Progenitor cell of endocrine pancreas (in vitro differentiated cells): ENCODE results near the gene SCN9A. TPM values are rescaled to one million over a fixed set of nuclear protein-coding genes. Genes with fewer than 3 reads are reported as not detected.

Experiments
- DNase-seq: peaks from one replicate; pipeline ENCODE4 v3.0.0; 2021; ENCODE audit warnings: low spot score; ENCODE audit not compliant: unreplicated experiment
- H3K27ac Mint-ChIP-seq: 2 replicates; pipeline ENCODE4 v1.8.0; 2021; ENCODE audit warnings: mild to moderate bottlenecking, moderate library complexity, mixed read lengths
- H3K27me3 Mint-ChIP-seq: 2 replicates; pipeline ENCODE4 v1.8.0; 2021; ENCODE audit warnings: mixed read lengths
- H3K36me3 Mint-ChIP-seq: 2 replicates; pipeline ENCODE4 v1.8.0; 2022; ENCODE audit warnings: mixed read lengths; ENCODE audit not compliant: insufficient read depth
- H3K4me1 Mint-ChIP-seq: 2 replicates; pipeline ENCODE4 v1.8.0; 2021; ENCODE audit warnings: low read depth, mixed read lengths
- H3K4me3 Mint-ChIP-seq: 2 replicates; pipeline ENCODE4 v1.8.0; 2021; ENCODE audit warnings: low read depth, mild to moderate bottlenecking, moderate library complexity, mixed read lengths
- H3K9me3 Mint-ChIP-seq: 2 replicates; pipeline ENCODE4 v1.8.0; 2021; ENCODE audit warnings: low read depth, mixed read lengths
- CTCF ChIP-seq: fragments of 200-600 bp; sonication (generic); IDR thresholded peaks from one replicate; pipeline ENCODE4 v1.5.0; 2021; ENCODE audit warnings: antibody characterized with exemption, mild to moderate bottlenecking; ENCODE audit not compliant: unreplicated experiment
- total RNA-seq: library from RNA; stranded (reverse); gene quantifications from 2 replicates; pipeline ENCODE4 v1.2.1, GENCODE V29; 2021

Gene SCN9A
- total RNA-seq, 1 donor from 2014 or later, result 23.7 TPM

DNA sequence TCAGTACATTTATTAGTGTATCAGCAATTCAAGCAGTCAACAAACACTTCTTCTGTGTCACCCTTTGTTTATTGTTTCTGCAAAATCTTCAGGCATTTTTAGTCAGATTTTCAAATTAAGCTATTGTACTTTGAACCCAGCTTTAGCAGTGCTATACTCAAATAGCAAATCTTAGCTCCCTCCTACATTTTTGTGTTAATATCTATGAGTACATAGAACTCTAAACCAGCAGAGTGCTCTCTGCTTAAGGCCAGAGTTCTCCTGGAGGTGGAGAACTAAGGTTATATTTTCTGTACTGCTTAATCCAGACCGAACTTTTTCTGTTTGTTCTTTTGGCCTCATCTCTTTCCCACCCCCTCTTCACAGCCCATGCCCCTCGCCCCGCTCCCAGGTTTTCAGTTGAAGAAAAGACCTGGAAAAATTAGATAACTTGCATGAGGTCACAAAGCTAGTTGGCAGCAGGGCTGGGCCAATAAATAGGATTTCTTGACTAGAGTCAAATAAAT is 218.7 kb downstream of the SCN9A start:
- DNase-seq, result no peak
- Mint-ChIP-seq H3K4me3 (no peak overlapping the region), H3K36me3 (no peaks in the 10 kb centered on the region), H3K4me1 (peaks cover 6% of the 10 kb centered on the region), H3K27ac (no peak overlapping the region), H3K9me3 (no peaks in the 10 kb centered on the region), H3K27me3 (peaks cover 7% of the 10 kb centered on the region)
- TF ChIP-seq CTCF, result no peak

DNA sequence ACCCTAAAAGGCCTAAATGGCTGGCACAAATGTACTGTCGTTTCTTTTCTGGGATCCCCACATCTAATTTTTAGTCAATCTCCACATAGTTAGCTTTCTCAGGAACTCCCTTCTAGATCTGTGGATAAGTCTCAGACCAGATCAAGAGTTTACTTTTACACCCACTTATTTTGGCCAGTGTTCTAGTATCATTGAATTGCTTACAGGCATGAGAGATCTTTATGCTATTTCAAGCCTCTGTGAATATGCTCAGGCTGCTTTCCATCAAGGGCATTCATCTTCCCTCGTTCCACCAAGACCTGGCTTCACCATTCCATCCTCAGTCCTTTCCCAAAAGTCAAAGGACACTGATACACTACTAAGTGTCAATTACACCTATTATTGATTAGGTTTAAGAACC is 220.2 kb downstream of the SCN9A start:
- H3K27ac Mint-ChIP-seq, result no peak overlapping the region

DNA sequence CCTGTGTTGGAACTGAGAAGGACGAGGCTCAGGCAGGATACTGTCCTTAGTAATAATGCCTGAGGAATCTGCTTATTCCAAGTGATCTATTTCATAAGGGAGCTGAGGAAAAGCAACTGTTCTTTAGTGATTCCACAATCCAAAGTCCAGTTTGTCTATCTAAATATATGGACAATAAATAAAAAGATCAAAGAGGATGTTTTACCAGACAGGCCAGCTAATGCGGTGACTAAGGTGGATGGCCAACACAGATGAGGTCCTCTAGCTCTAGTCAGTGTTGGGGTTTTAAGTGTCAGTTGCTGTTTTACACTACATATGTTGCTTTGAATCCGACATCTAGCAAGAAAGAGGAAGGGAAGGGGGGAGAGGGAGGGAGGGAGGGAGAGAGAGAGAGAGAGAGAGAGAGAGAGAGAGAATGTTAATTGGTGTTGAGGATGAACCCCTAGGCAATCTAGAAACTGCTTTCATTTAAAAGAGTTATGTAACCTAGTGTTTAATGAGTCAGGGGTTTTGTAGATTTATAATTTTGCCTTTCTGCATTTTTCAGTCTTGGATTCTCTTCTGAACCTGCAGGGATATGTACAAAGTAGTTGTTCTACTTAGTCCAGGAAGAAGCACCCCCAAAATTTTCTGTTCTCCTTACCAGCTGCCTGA is 220.9 kb downstream of the SCN9A start:
- DNase-seq, result no peak
- Mint-ChIP-seq H3K36me3 (no peaks in the 10 kb centered on the region), H3K4me1 (peaks cover 6% of the 10 kb centered on the region), H3K27me3 (peaks cover 7% of the 10 kb centered on the region), H3K27ac (no peak overlapping the region), H3K4me3 (no peak overlapping the region), H3K9me3 (no peaks in the 10 kb centered on the region)
- TF ChIP-seq CTCF, result no peak

More for the DNA sequence above, 220.2 kb downstream of the SCN9A start:
- Mint-ChIP-seq H3K4me1 (peaks cover 6% of the 10 kb centered on the region), H3K4me3 (no peak overlapping the region), H3K36me3 (no peaks in the 10 kb centered on the region), H3K27me3 (peaks cover 7% of the 10 kb centered on the region), H3K9me3 (no peaks in the 10 kb centered on the region)
- no peak for DNase-seq
- TF ChIP-seq CTCF, result no peak

DNA sequence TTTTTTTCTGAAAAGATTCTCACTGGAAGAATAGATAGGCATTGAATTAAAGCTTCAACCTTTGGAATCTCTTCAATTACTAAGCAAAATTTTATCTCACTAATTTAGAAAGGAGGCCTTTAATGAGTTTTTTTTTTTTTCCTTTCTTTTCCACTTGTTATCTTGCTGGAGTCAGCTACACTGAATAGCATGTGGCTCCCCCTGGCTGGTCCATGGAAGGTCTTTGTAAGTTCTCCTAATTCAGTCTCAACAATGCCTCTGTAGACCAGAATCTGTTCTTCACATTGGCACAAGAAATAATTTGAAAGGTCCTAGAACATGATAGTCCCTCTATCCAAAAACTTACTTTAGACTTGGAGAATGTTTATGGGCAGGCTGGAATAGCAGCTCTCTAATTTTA is 223.7 kb downstream of the SCN9A start:
- no peak overlapping the region for H3K27ac Mint-ChIP-seq
- no peak for DNase-seq
- no peaks in the 10 kb centered on the region for H3K9me3 Mint-ChIP-seq
- peaks cover 4% of the 10 kb centered on the region for H3K4me1 Mint-ChIP-seq
- no peak overlapping the region for H3K4me3 Mint-ChIP-seq
- H3K36me3 Mint-ChIP-seq, result no peaks in the 10 kb centered on the region
- peaks cover 13% of the 10 kb centered on the region for H3K27me3 Mint-ChIP-seq
- TF ChIP-seq CTCF, result no peak

DNA sequence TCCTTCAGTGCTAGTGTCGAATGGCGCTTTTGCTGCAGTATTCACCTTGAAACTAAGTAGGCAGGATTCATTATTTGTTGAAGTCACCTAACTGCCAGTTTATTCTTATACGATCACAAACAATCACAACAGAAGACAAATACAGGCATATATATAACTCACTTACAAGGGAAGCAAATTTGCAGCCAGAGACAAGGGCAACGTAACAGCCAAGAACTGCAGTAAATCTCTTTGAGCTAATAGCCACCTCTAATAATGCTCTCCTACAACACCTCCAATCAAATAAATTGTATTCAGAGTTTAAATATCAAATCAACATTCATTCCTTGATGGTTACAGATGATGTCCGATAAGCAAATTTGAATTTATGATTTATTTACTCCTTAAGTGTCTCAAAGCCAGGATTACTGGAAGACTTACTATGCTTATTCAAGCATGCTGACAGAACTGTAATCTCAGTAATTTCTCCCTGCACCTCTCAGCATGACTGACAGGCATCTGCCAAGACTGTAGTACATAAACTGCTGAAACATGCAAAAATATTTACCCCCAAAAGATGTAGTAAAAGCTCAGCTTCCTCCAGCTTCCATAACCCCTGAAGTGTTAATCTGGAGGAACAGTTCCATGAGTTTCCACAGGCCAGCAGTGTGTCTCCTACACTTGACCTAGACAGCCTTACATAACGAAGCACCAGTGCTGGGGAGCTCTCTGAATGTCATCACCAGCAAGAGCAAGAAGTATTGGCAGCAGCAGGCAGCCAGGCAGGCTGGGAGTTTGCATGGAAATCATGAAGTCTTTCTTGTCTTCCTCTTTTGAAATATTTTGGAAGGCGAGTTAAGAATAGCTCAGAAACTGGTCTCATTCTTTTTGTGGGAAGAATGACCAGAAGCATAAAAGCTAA is 227.0 kb downstream of the SCN9A start:
- Mint-ChIP-seq H3K36me3 (no peaks in the 10 kb centered on the region), H3K4me1 (no peaks in the 10 kb centered on the region), H3K27ac (no peak overlapping the region), H3K4me3 (no peak overlapping the region), H3K9me3 (no peaks in the 10 kb centered on the region), H3K27me3 (peaks cover 6% of the 10 kb centered on the region)
- no peak for TF ChIP-seq CTCF
- DNase-seq, result no peak
